ENCODE results near the gene NRXN3. TPM values are rescaled to one million over a fixed set of nuclear protein-coding genes. Genes with fewer than 3 reads are reported as not detected.

The NRXN3 gene
- total RNA-seq, 4 donors from 2014 or later, result 0.56 to 1.6 (median 1.1) TPM

DNA sequence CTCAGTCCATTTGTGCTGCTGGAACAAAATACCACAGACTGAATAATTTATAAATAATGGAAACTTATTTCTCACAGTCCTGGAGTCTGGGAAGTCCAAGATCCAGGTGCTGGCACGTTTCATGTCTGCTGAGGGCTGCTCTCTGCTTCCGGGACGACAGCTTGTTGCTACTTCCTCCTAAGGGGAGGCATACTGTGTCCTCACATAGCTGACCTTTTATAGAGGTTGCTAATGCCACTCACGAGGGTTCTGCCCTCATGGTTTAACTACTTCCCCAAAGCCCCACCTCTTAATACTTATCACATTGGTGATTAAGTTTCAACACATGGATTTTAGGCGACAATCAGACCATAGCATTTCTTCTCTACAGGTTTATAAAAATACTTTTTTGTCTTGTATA is 411.1 kb downstream of the NRXN3 start:
- DNase-seq, result no peak
- Histone ChIP-seq H3K27ac (no peak overlapping the region), H3K9me3 (no peaks in the 10 kb centered on the region), H3K4me3 (replicated peaks in 1 of 3) (no peak overlapping the region), H3K27me3 (no peaks in the 10 kb centered on the region), H3K36me3 (no peaks in the 10 kb centered on the region), H3K4me1 (no peaks in the 10 kb centered on the region)
- intact Hi-C loops (cut with DNase I), result no loop called here
- TF ChIP-seq CTCF (IDR thresholded peaks at IDR 0.05) (no peak), POLR2A (IDR thresholded peaks at IDR 0.05) (no peak)
- WGBS, 2 donors, result 48 to 67% methylated on average over 5 of the region's 5 CpGs

DNA sequence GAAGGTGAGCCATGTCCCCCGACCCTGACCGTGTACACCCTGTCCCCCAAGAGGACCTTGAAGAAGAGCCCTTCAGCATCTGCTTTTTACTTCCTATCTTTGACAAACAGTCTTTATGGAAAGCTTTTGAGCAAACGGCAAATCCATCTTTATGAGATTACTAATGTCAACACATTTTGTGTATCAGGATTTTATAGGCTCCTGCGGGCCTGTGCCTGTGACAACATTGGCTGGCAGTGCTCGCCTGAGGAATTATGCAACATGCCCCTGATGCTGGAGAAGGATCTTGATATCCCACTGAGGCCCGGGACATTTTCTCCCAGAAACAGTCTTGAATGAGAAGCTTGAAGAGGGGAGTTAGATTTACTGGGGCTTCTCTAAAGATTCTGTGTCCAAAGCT is 416.5 kb downstream of the NRXN3 start:
- Histone ChIP-seq H3K27me3 (no peaks in the 10 kb centered on the region), H3K4me3 (replicated peaks in 1 of 3) (no peak overlapping the region), H3K4me1 (no peaks in the 10 kb centered on the region), H3K36me3 (no peaks in the 10 kb centered on the region), H3K27ac (no peak overlapping the region), H3K9me3 (no peaks in the 10 kb centered on the region)
- no peak for TF ChIP-seq POLR2A (IDR thresholded peaks at IDR 0.05)
- DNase-seq, result no peak
- WGBS, 2 donors, result 62 to 74% methylated on average over 6 of the region's 6 CpGs
- intact Hi-C loops (cut with DNase I), result no loop called here

DNA sequence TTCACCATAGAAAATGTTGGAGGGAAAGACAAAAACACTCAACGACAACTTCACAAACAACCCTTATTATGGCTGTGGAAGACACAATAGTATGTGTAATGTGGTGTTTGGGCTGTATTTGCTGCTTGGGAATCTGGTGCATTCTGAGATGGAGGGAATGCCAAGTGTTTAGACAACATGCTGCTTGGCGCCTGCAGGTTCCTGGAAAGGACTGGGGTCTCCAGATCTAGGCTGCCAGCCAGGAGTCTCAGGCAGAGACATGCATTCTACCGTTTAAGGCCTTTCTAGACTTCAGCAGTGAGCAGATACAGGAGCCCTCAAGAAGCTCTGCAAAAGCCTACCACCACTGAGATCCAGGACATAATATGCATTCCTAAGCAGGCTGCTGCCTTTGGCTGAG is 418.7 kb downstream of the NRXN3 start:
- Histone ChIP-seq H3K36me3 (no peaks in the 10 kb centered on the region), H3K27ac (no peak overlapping the region), H3K9me3 (no peaks in the 10 kb centered on the region), H3K27me3 (no peaks in the 10 kb centered on the region), H3K4me3 (replicated peaks in 1 of 3) (no peak overlapping the region), H3K4me1 (no peaks in the 10 kb centered on the region)
- intact Hi-C loops (cut with DNase I), result no loop called here
- DNase-seq, result no peak
- TF ChIP-seq POLR2A (IDR thresholded peaks at IDR 0.05) (no peak), CTCF (IDR thresholded peaks at IDR 0.05) (no peak)
- WGBS, 2 donors, result 70 to 86% methylated on average over 3 of the region's 3 CpGs

- Histone ChIP-seq H3K9me3 (no peaks in the 10 kb centered on the region), H3K4me3 (replicated peaks in 1 of 3) (no peak overlapping the region), H3K4me1 (no peaks in the 10 kb centered on the region), H3K27ac (no peak overlapping the region), H3K36me3 (no peaks in the 10 kb centered on the region), H3K27me3 (no peaks in the 10 kb centered on the region)
- TF ChIP-seq POLR2A (IDR thresholded peaks at IDR 0.05) (no peak), CTCF (IDR thresholded peaks at IDR 0.05) (no peak)
- intact Hi-C loops (cut with DNase I), result no loop called here
- 87 to 92% methylated on average over 13 of the region's 13 CpGs for WGBS, 2 donors
- no peak for DNase-seq
Measured at GRCh38 chr14:78592616-78593219, 422.5 kb downstream of the NRXN3 start.

DNA sequence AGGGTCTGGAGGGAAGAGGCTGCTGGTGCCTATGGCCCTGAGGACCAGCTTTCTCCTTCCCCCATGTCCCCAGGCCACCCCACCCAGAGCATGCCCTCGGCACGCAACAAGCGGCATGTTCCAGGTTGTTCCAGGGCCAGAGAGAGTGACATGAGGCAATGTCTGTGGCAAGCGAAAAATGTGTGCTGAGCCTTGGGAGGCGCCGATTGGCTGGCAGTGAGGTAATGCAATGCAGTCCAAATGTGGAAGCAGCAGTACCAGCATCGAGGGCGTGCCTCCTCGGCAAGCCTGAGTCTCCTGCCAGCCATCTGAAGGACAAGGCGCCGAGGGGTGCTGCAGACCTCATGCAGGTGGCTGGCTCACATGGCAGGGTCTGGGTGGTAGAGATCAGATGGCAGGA is 423.8 kb downstream of the NRXN3 start:
- no peaks in the 10 kb centered on the region for H3K4me1 ChIP-seq
- H3K36me3 ChIP-seq, result no peaks in the 10 kb centered on the region
- H3K4me3 ChIP-seq (replicated peaks in 1 of 3), result no peak overlapping the region
- TF ChIP-seq CTCF (IDR thresholded peaks at IDR 0.05), result no peak
- no peak overlapping the region for H3K27ac ChIP-seq
- WGBS, 2 donors, result 89 to 95% methylated on average over 10 to 11 of the region's 11 CpGs
- intact Hi-C loops (cut with DNase I), result no loop called here
- H3K9me3 ChIP-seq, result no peaks in the 10 kb centered on the region
- DNase-seq, result no peak
- H3K27me3 ChIP-seq, result no peaks in the 10 kb centered on the region

DNA sequence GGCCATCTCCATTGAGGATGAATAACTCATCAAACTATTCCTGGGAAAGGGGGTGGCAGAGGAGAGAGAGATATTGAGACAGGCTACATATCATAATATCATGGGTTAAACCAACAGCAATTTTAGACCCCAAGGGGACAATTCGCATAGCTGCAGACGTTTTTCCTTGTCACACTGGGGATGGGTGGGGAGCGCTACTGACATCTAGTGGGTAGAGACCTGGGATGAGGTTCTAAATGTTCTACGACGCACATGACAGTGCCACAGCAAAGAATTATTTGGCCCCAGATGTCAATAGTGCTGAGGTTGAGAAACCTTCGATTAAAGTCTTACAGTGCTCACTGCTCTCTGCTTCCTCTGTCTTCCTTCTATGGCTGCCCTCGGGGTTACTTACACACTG is 425.6 kb downstream of the NRXN3 start:
- DNase-seq, result no peak
- TF ChIP-seq POLR2A (IDR thresholded peaks at IDR 0.05) (no peak), CTCF (IDR thresholded peaks at IDR 0.05) (no peak)
- Histone ChIP-seq H3K4me3 (replicated peaks in 1 of 3) (no peak overlapping the region), H3K4me1 (no peaks in the 10 kb centered on the region), H3K36me3 (no peaks in the 10 kb centered on the region), H3K9me3 (no peaks in the 10 kb centered on the region), H3K27me3 (no peaks in the 10 kb centered on the region), H3K27ac (no peak overlapping the region)
- intact Hi-C loops (cut with DNase I), result no loop called here
- 48 to 50% methylated on average over 7 of the region's 7 CpGs for WGBS, 2 donors
